NCI-H1694 (cell line): ENCODE results near the gene ZFAND4.
"Not testable (repeated sequence)": the region's sequence is repeated elsewhere in the genome, so short reads cannot be mapped to it uniquely, and the experiment has no call there.

Source experiments
- DNase-seq: peaks from one replicate; lab custom pipeline; 2025; lab: John Stamatoyannopoulos, UW

The ZFAND4 gene

DNA sequence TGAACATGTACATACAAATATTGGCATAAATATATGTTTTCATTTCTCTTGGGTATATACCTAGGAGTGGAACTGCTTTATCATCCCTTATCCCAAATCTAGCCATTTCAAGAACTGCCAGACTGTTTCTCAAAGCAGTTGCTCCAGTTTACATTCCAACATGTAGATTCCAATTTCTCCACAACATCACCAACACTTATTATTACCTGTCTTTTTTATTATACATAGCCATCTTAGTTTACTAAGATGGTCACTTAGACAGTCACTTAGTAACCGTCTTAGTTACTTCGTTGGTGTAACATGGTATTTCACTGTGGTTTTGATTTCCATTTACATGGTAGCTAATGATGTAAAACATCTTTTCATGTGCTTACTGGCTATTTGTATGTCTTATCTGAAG is 82.7 kb downstream of the ZFAND4 start:
- no peak for DNase-seq

DNA sequence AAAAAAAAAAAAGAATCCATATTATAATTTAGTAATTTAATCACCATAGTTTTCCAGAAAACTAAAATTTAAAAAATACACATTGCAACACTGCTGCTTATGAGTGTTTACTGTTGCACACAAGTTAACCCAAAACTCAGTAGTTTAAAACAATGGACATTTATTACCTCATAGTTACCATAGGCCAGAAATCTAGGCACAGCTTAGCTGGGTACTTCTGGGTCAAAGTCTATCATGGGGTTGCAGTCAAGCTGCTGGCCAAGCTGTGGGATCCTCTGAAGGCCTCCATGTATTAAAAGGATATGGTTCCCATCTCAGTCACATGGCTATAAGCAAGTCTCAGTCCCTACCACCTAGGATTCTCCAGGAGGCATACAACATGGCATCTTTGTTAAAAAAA is 83.6 kb downstream of the ZFAND4 start:
- no peak for DNase-seq

DNA sequence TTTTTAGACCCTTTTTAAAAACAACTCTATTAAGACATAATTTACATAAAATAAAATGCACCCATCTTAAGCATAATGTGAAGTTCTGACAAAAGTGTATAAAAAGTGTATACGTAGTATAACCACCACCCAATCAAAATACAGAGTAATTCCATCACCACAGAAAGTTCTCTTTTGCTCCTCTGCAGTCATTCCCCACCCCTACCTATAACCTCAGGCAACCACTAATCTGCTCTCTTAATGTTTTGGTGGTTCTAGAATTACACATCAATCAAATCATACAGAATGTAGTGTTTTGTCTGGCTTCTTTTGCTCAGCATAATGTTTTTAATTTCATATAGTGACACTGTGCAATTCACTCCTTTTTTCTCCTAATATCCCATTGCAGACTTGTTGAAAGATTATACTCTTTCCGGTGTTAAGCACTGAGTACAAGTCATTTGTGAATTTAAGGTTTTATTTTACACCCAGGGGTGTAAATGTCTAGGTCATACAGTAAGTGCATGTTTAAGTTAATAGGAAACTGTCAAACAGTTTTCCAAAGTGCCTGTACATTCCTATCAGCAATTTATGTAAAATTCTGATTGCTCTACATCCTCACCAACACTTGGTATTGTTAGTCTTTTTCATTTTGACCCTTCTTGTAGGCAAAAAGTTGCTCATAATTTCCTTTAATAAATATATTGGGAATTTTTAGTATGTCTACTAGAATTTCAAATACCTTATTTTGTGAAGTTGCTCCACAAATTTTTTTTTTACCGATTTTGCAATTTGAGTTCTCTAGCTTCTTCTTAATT is 86.3 kb downstream of the ZFAND4 start:
- no peak for DNase-seq

DNA sequence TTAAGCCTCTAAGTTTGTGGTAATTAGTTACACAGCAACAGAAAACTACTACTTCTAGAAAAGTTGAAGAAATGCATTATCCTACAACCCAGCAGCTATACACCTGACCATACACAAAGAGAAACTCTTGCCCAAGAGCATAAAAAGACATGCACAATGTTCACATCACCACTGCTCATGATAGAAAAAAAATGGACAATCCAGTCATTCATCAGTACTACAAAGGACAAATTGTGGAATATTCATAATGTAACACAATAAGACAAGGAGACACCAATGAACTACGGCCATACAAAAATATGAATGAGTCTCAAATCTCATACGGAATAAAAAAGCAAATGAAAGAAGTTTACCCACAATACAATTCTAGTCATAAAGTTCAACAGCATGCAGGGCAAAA is 87.4 kb downstream of the ZFAND4 start:
- no peak for DNase-seq

DNA sequence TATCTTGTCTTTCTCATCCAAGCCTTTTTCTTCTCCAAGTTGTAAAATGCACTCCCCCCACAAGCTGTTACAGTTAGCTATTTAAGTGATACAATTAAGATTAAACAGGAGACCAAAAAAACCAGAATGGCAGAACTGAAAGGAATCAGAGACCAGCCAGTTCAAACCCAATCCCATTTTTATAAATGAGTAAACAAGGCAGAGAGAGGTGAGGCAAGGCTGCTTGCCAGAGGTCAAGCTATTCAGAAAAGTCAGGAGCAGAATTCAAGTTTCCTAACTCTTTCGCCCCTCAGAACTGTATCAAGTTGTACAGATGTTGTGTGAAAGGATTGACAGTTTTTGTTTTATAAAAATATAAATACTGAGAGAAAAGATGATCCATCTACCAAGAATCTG is 90.2 kb downstream of the ZFAND4 start:
- DNase-seq = no peak

DNA sequence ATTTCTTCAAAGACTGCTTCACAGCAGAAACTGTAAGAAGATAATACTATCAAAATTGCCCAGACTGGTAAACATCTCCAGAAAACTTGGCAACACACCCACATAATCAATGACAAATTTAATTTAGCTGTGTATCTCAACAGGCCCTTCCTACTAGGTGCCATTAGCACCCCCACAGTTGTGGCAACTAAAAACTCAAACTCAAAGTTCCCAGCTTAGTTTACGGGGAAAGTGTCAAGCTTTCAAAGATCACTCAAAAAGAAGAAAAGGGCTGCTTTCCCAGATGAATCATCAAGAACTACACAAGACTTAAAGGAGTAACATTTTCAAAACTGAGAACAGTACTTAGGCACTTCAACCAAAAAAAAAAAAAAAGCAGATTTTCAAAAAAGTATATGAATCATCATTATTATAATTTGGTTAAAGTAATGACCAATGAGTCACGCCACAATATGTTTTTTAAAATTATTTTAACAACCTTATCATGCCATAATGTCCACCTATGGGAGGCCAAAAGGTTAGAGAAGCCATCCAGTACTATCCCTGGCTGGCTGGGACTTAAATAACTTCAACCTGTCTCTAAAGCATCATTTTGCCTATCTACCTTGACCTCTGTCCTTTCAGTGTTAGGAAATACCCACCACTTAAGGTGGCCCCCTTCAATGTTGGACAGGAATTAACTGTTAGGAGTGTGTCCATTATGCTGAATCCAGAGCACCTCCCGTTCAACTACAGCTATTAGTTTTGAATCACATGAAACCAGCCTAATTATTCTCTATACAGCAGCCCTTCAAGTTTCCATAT is 90.8 kb downstream of the ZFAND4 start:
- DNase-seq = no peak

DNA sequence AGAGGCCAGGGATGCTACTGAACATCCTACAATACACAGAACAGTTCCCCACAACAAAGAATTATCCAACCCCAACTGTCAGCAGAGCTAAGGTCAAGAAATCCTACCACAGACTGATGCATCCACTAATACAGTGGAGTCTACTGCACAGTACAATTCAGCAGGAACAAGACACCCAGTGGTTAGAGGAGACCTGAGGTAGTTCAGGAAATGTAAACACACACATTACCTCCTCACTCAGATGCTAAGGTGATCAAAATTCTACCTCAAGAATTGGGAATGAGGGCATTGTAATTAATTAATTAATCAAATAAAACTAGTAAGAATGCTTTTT is 91.4 kb downstream of the ZFAND4 start:
- no peak for DNase-seq

DNA sequence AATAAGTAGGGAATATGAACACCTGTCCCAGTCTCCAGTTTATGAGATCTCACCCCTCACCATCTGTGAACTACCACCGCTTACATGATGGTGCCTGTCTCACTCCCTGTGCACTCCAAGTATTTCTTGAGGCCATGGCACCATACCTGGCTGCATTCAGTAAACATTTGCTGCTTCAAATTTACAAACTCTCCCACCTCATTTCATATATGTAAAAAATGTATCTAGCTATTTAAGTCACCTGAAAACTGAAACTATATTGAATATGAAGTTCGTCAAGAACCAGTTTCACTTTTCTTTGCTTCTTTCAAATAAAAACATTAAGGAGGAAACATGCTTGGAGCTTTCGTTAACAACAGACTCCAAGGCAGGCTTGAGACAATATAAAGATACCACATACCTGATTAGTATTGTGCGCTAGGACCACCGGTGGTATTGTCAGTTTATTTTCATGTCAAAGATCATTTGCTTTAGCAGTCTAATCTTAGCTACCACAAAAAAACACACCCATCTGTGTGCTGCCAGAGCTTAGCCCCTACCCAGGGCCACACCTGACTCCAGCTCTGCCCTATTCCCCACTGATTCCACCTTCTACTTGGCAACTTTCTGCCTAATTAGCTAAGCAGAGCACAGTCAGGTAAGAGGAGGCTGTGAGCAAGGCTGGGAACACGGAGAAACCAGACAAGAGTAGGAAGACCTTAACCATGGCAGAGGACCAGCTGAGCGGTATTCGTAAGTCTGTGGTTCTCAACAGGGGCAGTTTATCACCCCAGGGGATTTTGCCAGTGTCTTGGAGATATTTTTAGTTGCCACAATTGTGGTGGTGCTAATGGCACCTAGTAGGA is 92.0 kb downstream of the ZFAND4 start:
- no peak for DNase-seq

DNA sequence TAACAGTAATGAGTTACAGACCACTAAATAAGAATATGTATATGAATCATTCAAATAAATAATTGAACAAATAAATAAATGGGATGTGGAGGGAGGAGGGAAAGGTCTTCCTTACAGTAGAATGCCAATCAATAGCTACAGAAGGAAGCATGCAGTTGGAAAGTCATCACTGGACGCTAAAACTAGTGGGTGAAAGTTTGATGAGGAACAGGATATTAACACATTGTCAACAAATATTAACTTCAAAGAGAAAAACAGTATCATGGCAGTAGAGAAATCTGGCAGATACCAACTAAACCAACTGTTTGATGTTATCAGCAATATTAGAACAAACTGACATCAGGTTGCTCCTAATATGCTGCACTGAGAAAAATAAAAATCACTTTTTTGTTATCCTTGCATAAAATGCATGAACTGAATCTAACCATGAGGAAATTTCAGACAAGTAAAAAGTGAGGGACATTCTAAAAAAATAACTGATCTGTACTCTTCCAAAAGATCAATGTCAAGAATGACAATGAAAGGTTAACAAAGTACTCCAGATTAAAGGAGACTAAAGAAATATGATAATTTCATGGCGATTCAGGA is 94.1 kb downstream of the ZFAND4 start:
- DNase-seq = no peak

DNA sequence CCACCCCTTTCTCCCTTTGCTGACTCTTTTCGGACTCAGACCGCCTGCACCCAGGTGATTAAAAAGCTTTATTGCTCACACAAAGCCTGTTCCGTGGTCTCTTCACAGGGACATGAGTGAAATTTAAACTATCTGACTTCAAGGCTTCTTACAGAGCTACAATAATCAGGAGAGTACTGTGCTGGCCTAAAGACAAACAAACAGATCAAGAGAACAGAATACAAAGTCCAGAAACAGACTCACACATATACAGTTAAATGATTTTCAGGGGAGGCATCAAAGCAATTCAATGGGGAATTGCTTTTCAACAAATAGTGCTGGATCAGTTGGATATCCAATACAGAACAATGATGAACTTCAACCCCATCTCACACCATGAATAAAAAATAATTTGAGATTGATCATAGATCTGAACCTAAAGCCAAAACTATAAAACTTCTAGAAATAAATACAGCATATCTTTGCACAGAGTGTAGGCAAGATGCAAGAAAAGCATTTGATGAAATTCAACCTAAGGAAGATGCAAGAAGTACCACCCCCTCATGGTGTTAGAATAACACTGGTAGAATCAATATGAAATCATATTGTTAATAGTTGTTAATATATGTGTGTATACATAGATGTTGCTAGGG is 96.5 kb downstream of the ZFAND4 start:
- DNase-seq = no peak

DNA sequence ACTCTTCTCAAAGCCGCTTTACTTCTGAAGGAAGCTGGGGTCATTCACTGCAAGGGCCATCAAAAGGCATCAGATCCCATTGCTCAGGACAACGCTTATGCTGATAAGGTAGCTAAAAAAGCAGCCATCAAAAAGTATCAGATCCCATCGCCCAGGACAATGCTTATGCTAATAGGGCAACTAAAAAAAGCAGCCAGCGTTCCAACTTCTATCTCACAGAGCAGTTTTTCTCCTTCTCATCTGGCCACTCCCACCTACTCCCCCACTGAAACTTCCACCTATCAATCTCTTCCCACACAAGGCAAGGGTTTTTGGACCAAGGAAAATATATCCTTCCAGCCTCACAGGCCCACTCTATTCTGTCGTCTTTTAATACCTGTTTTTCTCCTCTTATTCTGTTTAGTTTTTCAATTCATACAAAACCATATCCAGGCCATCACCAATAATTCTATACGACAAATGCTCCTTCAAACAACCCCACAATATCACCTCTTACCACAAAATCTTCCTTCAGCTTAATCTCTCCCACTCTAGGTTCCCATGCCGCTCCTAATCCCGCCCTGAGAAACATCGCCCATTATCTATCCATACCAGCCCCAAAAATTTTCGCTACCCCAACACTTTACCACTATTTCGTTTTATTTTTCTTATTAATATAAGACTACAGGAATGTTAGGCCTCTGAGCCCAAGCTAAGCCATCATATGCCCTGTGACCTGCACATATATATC is 97.4 kb downstream of the ZFAND4 start:
- not testable (repeated sequence) for DNase-seq

DNA sequence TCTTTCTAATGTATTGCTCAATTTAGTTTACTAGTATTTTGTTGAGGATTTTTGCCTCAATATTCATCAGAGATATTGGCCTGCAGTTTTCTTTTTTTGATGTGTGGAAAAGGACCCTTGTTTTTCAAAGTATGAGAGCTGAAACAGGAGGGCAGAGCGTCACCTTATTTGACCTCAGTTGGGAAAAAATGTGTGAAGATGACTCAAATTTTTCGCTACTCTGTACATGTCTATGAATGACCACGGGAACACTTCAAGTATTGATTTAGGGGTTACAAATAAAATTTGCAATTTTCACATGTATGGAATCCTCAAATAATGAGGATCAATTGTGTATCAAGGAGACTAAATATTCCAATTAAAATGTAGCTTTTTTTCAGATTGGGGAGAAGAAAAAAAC is 103.1 kb downstream of the ZFAND4 start:
- DNase-seq = no peak

DNA sequence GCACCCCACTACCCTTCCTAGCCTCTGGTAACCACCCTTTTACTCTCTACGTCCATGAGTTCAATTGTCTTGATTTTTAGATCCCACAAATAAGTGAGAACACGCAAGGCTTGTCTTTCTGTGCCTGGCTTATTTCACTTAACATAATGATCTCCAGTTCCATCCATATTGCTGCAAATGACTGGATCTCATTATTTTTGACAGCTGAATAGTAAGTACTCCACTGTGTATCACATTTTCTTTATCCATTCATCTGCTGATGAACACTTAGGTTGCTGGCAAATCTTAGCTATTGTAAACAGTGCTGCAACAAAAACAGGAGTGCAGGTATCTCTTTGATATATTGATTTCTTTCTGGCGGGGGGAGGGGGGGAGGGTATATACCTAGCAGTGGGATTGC is 106.2 kb downstream of the ZFAND4 start:
- no peak for DNase-seq
